GM18520 (cell line): ENCODE results near the gene SETDB2.

Experiments used
- ATAC-seq: cut with Tn5 transposase; IDR thresholded peaks from one replicate; pipeline ENCODE4 v1.9.1; 2021; ENCODE audit not compliant: unreplicated experiment

Gene SETDB2

GRCh38 chr13:49528161-49528560 lies 84.1 kb downstream of the SETDB2 start:
- no peak for ATAC-seq

- no peak for ATAC-seq
Observed at GRCh38 chr13:49530457-49530856, 86.4 kb downstream of the SETDB2 start.

GRCh38 chr13:49532593-49532992 lies 88.5 kb downstream of the SETDB2 start:
- ATAC-seq: no peak

- ATAC-seq: no peak
Observed at GRCh38 chr13:49533011-49533410, 88.9 kb downstream of the SETDB2 start.

- ATAC-seq: no peak
Observed at GRCh38 chr13:49533591-49534269, 89.7 kb downstream of the SETDB2 start.

GRCh38 chr13:49536144-49536873 lies 92.2 kb downstream of the SETDB2 start:
- no peak for ATAC-seq

- ATAC-seq: no peak
Observed at GRCh38 chr13:49538404-49538803, 94.3 kb downstream of the SETDB2 start.

GRCh38 chr13:49539313-49539712 lies 95.2 kb downstream of the SETDB2 start:
- ATAC-seq: no peak

GRCh38 chr13:49539746-49540145 lies 95.7 kb downstream of the SETDB2 start:
- no peak for ATAC-seq

GRCh38 chr13:49540552-49540951 lies 96.5 kb downstream of the SETDB2 start:
- no peak for ATAC-seq

- ATAC-seq: no peak
Observed at GRCh38 chr13:49543656-49544055, 99.6 kb downstream of the SETDB2 start.
